Measurements from ENCODE around the gene CRTAC1.

GRCh38 chr10:97861924-97862323 lies 168.5 kb downstream of the CRTAC1 start:
- TF ChIP-seq POLR2A (IDR thresholded peaks at IDR 0.05; ENCODE audit: low read depth, low read length) (no peak), TAF1 (IDR thresholded peaks at IDR 0.05; ENCODE audit: low read depth, low read length) (no peak), POLR2AphosphoS5 (IDR thresholded peaks at IDR 0.05; ENCODE audit: low read depth, low read length) (no peak)

Data from GM12891 (cell line).